HG03457 (cell line): ENCODE data around the gene ERBB3.
A peak's percentile ranks its signal among the peaks of the same experiment; 100 is the strongest.

ENCODE experiments used
- ATAC-seq: cut with Tn5 transposase; IDR thresholded peaks from one replicate; pipeline ENCODE4 v1.9.1; 2021; ENCODE audit warnings: moderate number of reproducible peaks; ENCODE audit not compliant: unreplicated experiment

Gene ERBB3

DNA sequence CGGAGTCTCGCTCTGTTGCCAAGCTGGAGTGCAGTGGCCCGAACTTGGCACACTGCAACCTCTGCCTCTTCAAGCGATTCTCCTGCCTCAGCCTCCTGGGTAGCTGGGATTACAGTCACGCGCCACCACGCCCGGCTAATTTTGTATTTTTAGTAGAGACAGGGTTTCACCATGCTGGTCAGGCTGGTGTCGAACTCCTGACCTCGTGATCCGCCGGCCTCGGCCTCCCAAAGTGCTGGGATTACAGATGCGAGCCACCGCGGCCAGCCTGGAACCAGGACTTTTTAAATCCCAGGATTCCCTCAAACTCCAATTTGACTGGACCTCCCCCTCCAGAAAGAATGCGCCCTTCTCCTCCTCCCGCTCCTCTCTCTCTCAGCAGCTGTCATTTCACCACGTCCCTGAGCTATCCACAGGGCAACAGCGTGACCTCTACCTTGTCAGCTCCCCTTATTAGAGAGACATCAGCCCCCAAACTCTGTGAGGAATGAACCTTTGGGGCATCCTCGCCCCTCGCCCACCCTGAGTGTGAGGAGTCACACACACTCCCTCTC is 50.1 kb downstream of the ERBB3 start:
- no peak for ATAC-seq

DNA sequence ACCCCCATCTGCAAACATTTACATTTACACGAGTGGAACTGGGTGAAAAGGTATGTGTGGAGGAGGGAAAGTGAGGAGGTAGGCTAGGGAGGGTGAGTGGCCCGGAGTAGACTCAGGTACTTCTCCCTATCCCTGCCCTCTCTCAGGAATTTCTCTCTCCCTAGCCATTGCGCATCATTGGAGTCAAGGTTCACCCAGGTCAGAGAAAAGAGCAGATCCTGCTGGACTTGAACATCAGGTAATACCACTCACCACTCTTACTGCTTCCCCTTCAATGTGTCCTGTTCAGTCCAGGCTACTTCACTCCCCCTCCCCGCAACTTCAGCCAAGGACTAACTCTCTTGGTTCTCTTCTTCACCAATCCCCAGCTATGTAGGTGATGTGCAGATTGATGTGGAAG is 50.9 kb downstream of the ERBB3 start:
- ATAC-seq: no peak

DNA sequence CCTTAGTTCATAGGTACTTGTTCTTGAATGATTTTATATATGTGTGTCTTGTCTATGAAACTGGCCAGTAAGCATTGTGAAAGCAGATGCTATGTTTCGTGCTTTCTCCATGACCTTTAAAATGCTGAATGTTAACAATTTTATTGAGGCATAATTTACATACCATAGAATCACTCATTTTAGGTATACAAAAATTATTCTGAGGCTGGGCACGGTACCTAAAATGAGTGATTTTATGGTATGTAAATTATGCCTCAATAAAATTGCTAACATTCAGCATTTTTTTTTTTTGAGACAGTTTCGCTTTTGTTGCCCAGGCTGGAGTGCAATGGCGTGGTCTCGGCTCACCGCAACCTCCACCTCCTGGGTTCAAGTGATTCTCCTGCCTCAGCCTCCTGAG is 54.9 kb downstream of the ERBB3 start:
- ATAC-seq: no peak

DNA sequence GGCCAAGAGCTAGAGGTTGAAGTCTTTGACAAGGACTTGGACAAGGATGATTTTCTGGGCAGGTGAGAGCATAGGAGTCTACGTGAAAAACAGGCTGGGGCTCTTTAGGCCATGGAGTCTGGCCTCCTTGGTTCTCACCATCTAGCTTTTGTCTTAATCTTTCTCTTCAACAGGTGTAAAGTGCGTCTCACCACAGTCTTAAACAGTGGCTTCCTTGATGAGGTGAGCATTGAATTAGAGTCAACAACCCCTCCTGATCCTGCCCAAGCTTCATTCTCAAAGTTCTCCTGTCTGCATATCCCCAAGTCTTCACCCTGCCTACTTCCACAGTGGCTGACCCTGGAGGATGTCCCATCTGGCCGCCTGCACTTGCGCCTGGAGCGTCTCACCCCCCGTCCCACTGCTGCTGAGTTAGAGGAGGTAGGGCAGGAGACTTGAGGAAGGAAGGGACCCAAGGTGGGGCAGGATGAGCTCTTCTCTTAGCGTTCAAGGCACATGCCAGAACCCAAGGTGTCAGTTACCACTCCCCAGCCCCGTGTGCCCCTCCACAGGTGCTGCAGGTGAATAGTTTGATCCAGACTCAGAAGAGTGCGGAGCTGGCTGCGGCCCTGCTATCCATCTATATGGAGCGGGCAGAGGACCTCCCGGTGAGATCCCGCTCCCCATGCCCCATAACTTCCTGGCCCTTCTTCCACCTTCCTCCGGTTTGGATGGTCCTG is 58.0 kb downstream of the ERBB3 start:
- no peak for ATAC-seq

DNA sequence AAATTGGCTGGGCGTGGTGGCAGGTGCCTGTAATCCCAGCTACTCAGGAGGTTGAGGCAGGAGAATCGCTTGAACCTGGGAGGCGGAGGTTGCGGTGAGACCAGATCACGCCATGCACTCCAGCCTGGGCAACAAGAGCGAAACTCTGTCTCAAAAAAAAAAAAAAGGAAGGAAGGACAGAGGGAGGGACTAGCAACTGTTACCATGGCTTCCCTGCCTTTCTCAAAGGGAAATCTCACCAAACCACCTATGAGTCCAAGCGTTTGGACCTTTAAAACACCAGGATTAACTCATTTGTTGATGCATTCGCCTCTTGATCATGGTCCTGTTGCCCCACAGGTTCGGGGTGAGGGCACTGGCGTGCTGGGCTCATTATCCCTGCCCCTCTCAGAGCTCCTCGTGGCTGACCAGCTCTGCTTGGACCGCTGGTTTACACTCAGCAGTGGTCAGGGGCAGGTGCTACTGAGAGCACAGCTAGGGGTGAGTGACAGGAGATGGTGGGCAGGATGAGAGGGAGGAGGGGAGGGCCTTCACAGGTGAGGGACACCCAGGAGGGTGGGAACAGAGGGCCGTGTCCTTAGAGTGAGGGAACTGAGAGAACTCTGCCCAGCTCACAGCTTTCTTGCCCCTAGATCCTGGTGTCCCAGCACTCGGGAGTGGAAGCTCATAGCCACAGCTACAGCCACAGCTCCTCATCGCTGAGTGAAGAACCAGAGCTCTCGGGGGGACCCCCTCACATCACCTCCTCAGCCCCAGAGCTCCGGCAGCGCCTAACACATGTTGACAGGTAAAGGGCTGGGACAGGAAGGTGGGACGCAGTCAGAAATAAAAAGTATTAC is 62.2 kb downstream of the ERBB3 start:
- no peak for ATAC-seq

DNA sequence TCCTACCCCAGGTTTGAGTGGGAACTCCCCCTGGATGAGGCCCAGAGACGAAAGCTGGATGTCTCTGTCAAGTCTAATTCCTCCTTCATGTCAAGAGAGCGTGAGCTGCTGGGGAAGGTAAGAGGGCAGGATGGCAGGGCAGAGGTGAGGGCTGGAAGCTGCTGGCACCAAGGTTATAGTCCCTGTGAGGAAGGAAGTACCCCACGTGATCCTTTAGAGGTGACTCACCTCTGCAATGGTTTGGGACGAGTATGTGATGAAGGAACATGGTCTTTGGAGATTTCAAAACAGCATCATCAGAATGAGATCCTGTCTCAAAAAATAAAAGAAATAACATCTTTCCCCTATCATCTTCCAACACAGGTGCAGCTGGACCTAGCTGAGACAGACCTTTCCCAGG is 63.3 kb downstream of the ERBB3 start:
- no peak for ATAC-seq

DNA sequence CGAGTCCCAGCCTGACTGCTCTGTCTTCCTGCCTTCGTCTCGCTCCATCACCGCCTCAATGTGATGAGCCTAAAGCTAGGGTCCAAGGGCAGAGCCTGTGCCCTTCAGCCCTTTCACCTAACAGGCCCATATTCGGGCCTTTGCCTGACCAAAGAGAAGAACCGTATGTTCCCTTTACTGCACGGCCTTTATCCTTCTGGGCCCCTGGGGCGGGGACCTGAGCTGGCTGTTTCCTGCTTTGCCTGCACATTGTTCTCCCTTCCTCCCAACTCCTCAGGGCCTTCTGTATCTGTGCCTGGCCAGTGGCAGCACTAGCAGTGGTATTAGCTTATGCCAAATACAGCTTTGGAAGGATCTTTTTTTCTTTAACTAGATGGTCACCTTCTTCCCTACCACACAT is 63.9 kb downstream of the ERBB3 start:
- ATAC-seq: no peak

DNA sequence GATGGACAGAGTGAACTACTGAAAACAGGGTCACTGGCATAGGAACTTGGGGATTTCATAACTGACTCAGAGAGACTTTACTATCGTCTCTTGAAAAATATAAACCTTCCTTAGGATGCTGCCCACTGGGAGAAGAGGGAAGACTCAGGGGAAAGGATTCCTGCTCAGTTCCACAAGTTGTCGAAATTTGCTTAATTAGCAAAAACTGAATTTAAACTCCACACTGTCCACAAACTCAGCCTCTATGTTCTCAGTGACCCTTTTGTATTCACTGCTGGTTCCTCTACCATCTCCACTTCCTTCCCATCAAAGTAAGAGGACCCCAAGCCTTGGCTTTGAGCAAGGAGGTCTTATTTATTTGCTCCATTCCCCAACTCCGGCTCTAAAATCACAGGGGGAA is 65.3 kb downstream of the ERBB3 start:
- no peak for ATAC-seq

DNA sequence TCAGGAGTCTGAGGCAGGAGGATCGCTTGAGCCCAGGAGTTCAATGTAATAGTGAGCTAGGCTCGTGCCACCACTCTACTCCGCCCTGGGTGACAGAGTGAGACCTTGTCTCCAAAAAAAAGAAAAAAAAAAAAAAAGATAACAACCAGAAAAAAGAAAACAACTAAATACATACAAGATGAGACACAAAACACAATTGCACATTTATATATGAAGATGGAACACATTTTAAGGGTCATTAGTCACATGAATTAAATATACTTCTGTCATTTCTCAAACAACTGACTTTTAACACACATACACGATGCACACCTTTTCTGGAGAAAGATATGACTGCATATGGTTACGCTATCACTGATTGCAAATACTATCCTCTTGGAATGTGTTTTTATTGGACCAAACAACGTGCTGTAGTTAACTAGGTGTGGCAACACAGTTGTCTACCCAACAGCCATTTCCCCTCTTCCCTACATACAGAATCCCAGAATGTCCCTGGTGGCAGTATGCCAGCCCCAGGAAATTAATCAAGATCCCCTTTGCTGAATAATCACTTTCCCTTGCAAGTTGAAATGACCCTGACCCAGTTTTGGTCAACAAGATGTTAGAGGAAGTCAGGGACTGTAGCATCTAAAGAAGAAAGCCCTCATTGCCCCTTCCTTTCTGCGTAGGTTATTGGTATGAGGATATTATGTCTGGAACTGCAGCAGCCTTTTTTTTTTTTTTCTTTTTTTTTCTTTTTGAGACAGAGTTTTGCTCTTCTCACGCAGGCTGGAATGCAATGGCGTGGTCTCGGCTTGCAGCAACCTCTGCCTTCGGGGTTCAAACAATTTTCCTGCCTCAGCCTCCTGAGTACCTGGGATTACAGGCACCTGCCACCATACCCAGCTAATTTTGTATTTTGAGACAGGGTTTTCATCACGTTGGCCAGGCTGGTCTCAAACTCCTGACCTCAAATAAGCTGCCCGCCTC is 66.8 kb downstream of the ERBB3 start:
- ATAC-seq: no peak

DNA sequence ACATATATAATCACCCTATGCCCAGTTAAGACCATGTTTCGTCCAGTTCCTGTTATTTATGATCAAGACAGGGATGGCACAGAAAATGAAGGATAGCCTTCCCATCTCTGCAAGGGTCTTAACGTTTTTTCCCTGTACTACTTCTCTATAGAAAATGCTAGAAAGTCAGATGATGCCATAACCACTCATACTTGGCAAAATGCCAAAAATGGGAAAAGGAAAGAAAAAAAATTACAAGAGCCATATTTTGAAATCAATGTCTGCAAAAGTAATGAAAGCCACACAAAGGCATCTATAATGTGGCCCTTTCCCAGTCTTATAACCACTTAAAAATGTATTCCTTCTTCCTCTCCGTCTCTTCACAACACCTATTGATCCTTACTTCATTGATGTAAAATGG is 70.6 kb downstream of the ERBB3 start:
- no peak for ATAC-seq

DNA sequence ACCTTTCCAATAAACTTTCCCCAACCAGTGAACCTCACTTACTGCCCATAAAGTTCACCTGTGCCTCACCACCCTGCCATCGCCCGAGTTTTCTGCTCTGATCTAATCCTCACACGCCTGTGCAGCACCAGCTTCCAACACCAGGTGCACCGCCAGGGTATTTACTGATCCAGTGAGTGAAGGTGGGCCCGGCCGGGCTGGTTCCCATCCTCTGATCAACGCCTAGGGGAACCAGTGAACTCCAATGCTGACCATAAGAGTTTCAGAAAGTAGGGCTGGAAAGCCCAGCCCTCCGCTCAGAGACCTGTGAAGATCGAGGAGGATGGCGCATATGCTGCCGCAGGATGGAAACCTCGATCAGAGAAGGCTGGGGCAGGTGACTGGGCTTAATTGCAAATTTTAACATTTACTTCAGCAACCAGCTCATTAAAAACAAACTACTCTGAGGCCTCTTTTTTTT is 71.7 kb downstream of the ERBB3 start:
- peak; percentile 26 for ATAC-seq

DNA sequence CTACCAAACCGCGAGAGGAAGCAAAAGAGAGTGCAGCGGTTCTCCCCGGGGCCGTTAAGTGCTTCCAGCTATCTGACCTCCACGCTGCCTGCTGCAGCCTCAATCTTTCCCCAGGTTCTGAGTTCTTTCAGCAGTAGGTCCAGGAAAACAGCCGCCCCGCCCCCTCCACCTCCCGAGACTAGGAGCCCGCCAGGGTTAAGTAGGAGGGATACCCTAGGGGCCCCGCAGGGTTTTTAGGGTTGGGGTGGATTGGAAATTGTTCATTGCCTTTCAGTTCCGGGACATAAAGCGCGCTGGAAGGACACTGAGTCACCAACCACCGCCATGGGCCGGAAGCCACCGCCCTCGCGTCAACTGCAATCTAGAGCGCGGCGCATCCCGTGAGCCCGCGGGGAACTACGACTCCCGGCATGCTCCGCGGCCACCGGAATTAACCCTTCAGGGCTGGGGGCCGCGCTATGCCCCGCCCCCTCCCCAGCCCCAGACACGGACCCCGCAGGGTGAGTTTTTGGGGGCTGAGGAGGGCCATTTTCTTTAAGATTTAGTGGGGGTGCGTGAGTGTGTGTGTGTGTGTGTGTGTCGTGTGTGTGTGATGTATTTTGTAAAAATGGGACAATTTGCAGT is 72.3 kb downstream of the ERBB3 start, which contains the start of gene MYL6B:
Gene MYL6B, plus strand, starts transcription at position 456 of the 624 bp plus-strand sequence. CDS start 1,332 bp downstream, outside the sequence.
- peak; percentile 73 for ATAC-seq
